C4-2B (cell line): ENCODE results near the gene CFAP53.

Experiments
- ZFX ChIP-seq: fragments of 450-650 bp; IDR thresholded peaks from 2 replicates; pipeline ENCODE4 v1.6.1; 2017
- TF ChIP-seq, protein P1 (sequence below): fragments of 450-650 bp; conservative IDR thresholded peaks from 2 replicates; pipeline ENCODE4 v1.5.1; 2017; ENCODE audit warnings: mild to moderate bottlenecking

DNA sequence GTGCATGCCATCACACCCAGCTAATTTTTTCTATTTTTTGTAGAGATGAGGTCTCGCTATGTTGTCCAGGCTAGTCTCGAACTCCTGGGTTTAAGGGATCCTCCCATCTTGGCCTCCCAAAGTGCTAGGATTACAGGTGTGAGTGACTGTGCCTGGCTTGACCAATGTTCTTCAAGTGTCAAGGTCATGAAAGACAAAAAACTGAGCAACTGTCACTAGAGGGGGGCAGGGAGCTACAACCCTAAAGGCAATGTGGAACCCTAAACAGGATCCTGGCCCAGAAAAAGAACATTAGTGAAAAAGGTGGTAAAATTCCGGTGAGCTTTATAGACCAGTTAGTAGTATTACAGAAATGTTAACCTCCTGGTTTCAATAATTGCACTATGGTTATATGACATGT lies 78.6 kb downstream of the CFAP53 start:
- TF ChIP-seq, protein P1, sequence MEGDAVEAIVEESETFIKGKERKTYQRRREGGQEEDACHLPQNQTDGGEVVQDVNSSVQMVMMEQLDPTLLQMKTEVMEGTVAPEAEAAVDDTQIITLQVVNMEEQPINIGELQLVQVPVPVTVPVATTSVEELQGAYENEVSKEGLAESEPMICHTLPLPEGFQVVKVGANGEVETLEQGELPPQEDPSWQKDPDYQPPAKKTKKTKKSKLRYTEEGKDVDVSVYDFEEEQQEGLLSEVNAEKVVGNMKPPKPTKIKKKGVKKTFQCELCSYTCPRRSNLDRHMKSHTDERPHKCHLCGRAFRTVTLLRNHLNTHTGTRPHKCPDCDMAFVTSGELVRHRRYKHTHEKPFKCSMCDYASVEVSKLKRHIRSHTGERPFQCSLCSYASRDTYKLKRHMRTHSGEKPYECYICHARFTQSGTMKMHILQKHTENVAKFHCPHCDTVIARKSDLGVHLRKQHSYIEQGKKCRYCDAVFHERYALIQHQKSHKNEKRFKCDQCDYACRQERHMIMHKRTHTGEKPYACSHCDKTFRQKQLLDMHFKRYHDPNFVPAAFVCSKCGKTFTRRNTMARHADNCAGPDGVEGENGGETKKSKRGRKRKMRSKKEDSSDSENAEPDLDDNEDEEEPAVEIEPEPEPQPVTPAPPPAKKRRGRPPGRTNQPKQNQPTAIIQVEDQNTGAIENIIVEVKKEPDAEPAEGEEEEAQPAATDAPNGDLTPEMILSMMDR = no peak
- no peak for TF ChIP-seq ZFX
